Measurements from ENCODE around the gene PIP4K2A. TPM values are rescaled to one million over a fixed set of nuclear protein-coding genes. Genes with fewer than 3 reads are reported as not detected.

Gene PIP4K2A
- total and polyA plus RNA-seq, 4 donors, result 7.3 to 42.2 (median 27.6) TPM

DNA sequence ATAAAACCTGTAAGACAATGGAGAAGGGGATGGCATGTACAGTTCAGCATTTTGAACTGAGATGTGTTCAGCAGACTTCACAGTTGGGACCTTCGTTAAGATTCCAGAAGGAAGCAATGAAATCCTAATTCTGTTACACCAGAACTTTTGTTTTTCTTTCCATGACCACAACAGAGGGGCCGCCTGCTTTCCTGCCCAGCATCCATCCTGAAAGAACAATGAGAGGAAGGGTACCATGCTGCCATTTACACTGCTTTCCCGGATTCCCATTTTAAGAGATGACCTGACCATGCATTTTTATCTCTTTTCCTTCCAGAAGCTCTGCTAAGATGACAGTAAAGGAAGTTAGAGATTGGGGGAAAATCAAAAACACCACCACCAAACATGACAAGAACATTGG, 92.7 kb downstream of the PIP4K2A start:
- Histone ChIP-seq H3K9me3 (ENCODE audit: control insufficient read depth in 4 of 4, insufficient read depth in 3 of 4, low read length in 3 of 4) (no peaks in the 10 kb centered on the region), H3K27me3 (ENCODE audit: control insufficient read depth in 3 of 3, insufficient read depth in 3 of 3, low read length in 2 of 3) (no peaks in the 10 kb centered on the region), H3K36me3 (ENCODE audit: control insufficient read depth in 4 of 4, insufficient read depth in 4 of 4, low read length in 4 of 4) (no peaks in the 10 kb centered on the region), H3K27ac (ENCODE audit: low read depth in 1 of 2, low read length in 1 of 2) (no peak overlapping the region), H3K4me3 (no peak overlapping the region), H3K9ac (ENCODE audit: insufficient read depth in 1 of 2, low read length in 2 of 2) (no peak overlapping the region), H3K4me1 (ENCODE audit: control insufficient read depth in 5 of 5, insufficient read depth in 5 of 5, low read length in 5 of 5) (peaks cover 13 to 74% (median 15%) of the 10 kb centered on the region in 5 donors)
- WGBS, 2 donors, result 75 to 78% methylated on average over 3 of the region's 3 CpGs
- ATAC-seq (ENCODE audit: insufficient read depth, low FRiP score) (no peak), DNase-seq (no peak)
- TF ChIP-seq, protein P1, sequence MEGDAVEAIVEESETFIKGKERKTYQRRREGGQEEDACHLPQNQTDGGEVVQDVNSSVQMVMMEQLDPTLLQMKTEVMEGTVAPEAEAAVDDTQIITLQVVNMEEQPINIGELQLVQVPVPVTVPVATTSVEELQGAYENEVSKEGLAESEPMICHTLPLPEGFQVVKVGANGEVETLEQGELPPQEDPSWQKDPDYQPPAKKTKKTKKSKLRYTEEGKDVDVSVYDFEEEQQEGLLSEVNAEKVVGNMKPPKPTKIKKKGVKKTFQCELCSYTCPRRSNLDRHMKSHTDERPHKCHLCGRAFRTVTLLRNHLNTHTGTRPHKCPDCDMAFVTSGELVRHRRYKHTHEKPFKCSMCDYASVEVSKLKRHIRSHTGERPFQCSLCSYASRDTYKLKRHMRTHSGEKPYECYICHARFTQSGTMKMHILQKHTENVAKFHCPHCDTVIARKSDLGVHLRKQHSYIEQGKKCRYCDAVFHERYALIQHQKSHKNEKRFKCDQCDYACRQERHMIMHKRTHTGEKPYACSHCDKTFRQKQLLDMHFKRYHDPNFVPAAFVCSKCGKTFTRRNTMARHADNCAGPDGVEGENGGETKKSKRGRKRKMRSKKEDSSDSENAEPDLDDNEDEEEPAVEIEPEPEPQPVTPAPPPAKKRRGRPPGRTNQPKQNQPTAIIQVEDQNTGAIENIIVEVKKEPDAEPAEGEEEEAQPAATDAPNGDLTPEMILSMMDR (IDR thresholded peaks at IDR 0.05; ENCODE audit: control extremely low read depth, extremely low read depth), result no peak

DNA sequence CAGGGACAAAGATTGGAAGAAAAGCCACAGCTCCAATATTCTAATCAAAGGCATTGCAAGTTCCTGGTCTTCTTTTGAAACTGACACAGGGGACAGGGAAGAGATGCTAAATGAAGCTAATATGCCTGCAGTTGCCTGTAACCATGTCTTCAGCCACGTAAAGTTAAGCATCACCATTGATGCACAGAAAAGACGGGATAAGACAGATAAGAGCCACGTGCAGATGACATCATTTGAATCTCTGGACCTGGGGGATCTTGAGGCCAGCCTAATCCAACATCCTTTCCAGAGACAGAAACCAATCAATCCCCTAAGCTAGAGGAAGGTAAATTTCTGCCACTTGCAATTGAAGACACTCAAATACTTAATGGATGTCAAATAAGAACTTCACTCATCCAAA, 93.4 kb downstream of the PIP4K2A start:
- Histone ChIP-seq H3K9me3 (ENCODE audit: control insufficient read depth in 4 of 4, insufficient read depth in 3 of 4, low read length in 3 of 4) (no peaks in the 10 kb centered on the region), H3K27me3 (ENCODE audit: control insufficient read depth in 3 of 3, insufficient read depth in 3 of 3, low read length in 2 of 3) (no peaks in the 10 kb centered on the region), H3K27ac (ENCODE audit: low read depth in 1 of 2, low read length in 1 of 2) (peak overlapping the region; percentile 41 to 51), H3K4me3 (no peak overlapping the region), H3K4me1 (ENCODE audit: control insufficient read depth in 5 of 5, insufficient read depth in 5 of 5, low read length in 5 of 5) (peaks cover 15 to 71% (median 17%) of the 10 kb centered on the region in 5 donors), H3K9ac (ENCODE audit: insufficient read depth in 1 of 2, low read length in 2 of 2) (no peak overlapping the region), H3K36me3 (ENCODE audit: control insufficient read depth in 4 of 4, insufficient read depth in 4 of 4, low read length in 4 of 4) (no peaks in the 10 kb centered on the region)
- no peak for ATAC-seq (ENCODE audit: insufficient read depth, low FRiP score)
- 83 to 96% methylated on average over 3 of the region's 3 CpGs for WGBS, 2 donors
- TF ChIP-seq, protein P1 (IDR thresholded peaks at IDR 0.05; ENCODE audit: control extremely low read depth, extremely low read depth), result no peak
- no peak for DNase-seq

DNA sequence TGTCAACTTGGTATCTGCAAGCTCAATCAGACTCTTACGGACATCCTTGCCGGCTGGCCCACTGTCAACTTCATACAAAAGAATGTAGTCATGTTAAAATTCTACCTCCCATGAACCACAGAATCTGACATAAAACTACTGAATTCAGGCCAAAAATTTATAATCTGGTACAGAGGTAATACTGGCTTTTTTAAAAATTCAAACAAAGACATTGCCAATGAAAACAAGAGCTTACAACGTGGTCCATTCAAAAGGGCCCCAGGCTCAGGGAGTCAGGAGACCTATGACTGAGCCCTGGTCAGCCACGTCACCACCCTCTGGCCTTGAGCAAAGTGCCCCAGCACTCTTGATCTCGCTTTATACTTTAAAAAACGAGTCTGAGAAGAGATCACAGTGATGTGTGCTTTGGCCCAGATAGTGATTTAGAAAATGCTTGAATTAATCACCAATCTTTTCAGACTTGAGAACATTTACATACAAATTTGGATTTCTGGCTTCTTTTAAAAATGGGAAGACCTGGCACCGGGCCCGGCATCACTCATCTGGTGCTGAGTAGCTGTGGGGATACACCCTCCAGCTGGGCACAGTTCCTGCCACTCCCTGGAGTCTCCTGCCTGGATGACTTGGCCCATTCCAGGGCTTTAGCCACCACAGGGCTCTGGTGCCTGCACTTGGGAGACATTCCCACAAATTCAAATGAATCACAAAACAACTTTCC, 94.1 kb downstream of the PIP4K2A start:
- WGBS, 2 donors, result 44 to 77% methylated on average over 8 of the region's 8 CpGs
- ATAC-seq (ENCODE audit: insufficient read depth, low FRiP score), result peak; percentile 75
- H3K9me3 ChIP-seq (ENCODE audit: control insufficient read depth in 4 of 4, insufficient read depth in 3 of 4, low read length in 3 of 4), result no peaks in the 10 kb centered on the region
- peak overlapping the region; percentile 26 to 48 for H3K27ac ChIP-seq (ENCODE audit: low read depth in 1 of 2, low read length in 1 of 2)
- peaks cover 10 to 69% (median 21%) of the 10 kb centered on the region in 5 donors for H3K4me1 ChIP-seq (ENCODE audit: control insufficient read depth in 5 of 5, insufficient read depth in 5 of 5, low read length in 5 of 5)
- peak; percentile 92 to 95 (median 93) for DNase-seq
- H3K36me3 ChIP-seq (ENCODE audit: control insufficient read depth in 4 of 4, insufficient read depth in 4 of 4, low read length in 4 of 4), result no peaks in the 10 kb centered on the region
- H3K9ac ChIP-seq (ENCODE audit: insufficient read depth in 1 of 2, low read length in 2 of 2), result no peak overlapping the region
- no peak overlapping the region for H3K4me3 ChIP-seq
- H3K27me3 ChIP-seq (ENCODE audit: control insufficient read depth in 3 of 3, insufficient read depth in 3 of 3, low read length in 2 of 3), result no peaks in the 10 kb centered on the region
- TF ChIP-seq, protein P1 (IDR thresholded peaks at IDR 0.05; ENCODE audit: control extremely low read depth, extremely low read depth), result no peak

All from lung (tissue), 12 donors.